Panc1 (cell line): Measurements from ENCODE around the gene INHBB.

ENCODE experiments used
- POLR2AphosphoS5 ChIP-seq: IDR thresholded peaks from 2 replicates; pipeline ENCODE4 v1.6.1; 2012; ENCODE audit warnings: mild to moderate bottlenecking, low read depth, low read length, moderate library complexity
- TCF7L2 ChIP-seq: IDR thresholded peaks from 2 replicates; pipeline ENCODE4 v1.6.1; 2011; ENCODE audit warnings: mild to moderate bottlenecking, low read depth, low read length, inconsistent platforms
- TF ChIP-seq, protein P1 (sequence below): fragments of 450-650 bp; IDR thresholded peaks from 2 replicates; pipeline ENCODE4 v1.5.1; 2017; ENCODE audit warnings: mild to moderate bottlenecking
- TF ChIP-seq, protein P2 (sequence below), 2 experiments: IDR thresholded peaks; 2 replicates each; pipeline ENCODE4 v1.6.1; 2011 to 2012; ENCODE audit warnings: low read depth in 2 of 2, control low read depth in 1 of 2, low read length in 1 of 2, mild to moderate bottlenecking in 1 of 2, moderate library complexity in 1 of 2; ENCODE audit not compliant: insufficient read depth in 1 of 2

DNA sequence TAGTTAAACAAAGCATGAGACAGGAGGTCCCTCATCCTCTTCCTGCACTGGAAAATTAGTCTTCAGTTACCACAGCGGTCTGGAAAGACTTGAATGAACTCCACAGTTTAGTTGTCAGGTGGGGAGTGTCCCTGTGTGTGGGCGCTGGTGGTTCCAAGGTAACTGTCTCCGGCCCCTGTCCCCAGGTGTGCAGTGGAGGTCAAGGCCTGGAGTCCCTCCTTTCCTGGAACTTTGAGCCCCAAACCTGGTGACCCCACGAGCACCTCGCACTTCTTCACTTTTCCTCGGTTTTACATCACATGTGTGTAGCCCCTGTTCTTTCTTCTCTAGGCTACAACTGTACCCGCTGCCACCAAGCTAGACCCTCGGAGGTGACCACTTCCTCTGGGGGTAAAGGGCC lies 28.0 kb upstream of the INHBB start:
- TF ChIP-seq, protein P1, sequence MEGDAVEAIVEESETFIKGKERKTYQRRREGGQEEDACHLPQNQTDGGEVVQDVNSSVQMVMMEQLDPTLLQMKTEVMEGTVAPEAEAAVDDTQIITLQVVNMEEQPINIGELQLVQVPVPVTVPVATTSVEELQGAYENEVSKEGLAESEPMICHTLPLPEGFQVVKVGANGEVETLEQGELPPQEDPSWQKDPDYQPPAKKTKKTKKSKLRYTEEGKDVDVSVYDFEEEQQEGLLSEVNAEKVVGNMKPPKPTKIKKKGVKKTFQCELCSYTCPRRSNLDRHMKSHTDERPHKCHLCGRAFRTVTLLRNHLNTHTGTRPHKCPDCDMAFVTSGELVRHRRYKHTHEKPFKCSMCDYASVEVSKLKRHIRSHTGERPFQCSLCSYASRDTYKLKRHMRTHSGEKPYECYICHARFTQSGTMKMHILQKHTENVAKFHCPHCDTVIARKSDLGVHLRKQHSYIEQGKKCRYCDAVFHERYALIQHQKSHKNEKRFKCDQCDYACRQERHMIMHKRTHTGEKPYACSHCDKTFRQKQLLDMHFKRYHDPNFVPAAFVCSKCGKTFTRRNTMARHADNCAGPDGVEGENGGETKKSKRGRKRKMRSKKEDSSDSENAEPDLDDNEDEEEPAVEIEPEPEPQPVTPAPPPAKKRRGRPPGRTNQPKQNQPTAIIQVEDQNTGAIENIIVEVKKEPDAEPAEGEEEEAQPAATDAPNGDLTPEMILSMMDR = no peak
- TF ChIP-seq, protein P2, sequence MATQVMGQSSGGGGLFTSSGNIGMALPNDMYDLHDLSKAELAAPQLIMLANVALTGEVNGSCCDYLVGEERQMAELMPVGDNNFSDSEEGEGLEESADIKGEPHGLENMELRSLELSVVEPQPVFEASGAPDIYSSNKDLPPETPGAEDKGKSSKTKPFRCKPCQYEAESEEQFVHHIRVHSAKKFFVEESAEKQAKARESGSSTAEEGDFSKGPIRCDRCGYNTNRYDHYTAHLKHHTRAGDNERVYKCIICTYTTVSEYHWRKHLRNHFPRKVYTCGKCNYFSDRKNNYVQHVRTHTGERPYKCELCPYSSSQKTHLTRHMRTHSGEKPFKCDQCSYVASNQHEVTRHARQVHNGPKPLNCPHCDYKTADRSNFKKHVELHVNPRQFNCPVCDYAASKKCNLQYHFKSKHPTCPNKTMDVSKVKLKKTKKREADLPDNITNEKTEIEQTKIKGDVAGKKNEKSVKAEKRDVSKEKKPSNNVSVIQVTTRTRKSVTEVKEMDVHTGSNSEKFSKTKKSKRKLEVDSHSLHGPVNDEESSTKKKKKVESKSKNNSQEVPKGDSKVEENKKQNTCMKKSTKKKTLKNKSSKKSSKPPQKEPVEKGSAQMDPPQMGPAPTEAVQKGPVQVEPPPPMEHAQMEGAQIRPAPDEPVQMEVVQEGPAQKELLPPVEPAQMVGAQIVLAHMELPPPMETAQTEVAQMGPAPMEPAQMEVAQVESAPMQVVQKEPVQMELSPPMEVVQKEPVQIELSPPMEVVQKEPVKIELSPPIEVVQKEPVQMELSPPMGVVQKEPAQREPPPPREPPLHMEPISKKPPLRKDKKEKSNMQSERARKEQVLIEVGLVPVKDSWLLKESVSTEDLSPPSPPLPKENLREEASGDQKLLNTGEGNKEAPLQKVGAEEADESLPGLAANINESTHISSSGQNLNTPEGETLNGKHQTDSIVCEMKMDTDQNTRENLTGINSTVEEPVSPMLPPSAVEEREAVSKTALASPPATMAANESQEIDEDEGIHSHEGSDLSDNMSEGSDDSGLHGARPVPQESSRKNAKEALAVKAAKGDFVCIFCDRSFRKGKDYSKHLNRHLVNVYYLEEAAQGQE (IDR thresholded peaks at IDR 0.05; ENCODE audit: insufficient read depth in 1 of 2, low read depth in 2 of 2, low read length in 1 of 2) = no peak
- TF ChIP-seq POLR2AphosphoS5 (no peak), TCF7L2 (no peak)
